Epidermal melanocyte (primary cell): ENCODE data around the gene POC1B.

Experiments
- DNase-seq: peaks from one replicate; pipeline ENCODE4 v3.0.0; 2011; ENCODE audit warnings: low spot score; ENCODE audit not compliant: insufficient read length

POC1B gene

DNA sequence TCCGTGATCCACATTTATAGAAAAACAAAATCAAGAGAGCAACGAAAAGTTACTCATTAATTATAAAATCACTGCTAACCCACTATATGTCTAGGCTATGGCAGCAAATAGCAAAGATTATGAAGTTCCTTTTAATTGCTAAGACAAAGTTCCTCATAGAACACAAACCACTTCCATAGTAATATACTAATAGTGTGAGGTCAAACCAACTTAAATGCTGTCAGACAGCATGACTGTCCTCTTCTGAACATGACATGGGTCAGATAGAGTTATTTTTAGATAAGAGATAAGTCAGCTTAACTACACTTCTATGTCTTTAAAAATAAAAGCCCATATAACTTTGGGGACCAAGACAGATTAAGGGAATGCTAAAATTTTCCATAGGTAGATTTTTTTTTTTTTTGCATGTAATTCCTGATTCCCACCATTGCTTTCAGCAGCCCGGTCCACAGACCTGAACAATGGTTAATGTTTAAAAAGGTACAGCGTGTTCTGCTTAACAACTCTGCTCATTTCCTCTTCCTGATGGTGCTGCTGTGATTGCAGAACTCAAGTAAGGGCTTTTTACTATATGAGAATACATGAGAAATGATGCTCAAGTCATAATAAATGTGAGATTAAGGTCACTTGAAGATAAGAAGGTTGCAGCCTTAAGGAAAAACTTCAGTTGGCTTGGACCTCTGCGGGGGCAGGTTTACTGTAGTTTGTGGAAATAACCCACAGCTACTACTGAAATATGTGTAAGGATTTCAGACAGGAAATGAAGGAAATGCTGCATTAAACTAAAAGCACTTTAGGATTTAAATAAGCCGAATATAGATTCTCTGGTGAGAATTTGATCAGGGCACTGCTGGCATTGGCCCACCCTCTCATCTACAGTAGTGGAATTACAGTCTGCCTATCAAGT is 135.8 kb downstream of the POC1B start:
- no peak for DNase-seq

DNA sequence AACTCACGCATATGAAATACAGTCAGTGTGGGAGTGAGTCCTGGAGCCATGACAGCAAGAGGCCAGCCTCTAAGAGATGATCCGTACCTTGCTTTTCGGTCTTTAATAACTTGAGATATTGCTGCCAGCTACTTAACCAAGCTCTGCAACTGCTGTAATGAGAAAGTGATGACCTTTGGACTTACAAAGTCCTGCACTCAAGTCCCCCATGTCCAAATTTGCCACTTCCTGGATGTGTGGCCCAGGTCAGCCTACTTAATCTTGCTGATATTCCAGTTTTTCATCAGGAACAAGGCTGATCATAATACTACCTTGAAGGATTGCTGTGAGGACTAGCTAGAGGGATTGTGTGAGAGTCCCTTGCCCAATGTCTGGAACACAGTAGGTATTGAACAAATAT is 139.7 kb downstream of the POC1B start:
- no peak for DNase-seq

DNA sequence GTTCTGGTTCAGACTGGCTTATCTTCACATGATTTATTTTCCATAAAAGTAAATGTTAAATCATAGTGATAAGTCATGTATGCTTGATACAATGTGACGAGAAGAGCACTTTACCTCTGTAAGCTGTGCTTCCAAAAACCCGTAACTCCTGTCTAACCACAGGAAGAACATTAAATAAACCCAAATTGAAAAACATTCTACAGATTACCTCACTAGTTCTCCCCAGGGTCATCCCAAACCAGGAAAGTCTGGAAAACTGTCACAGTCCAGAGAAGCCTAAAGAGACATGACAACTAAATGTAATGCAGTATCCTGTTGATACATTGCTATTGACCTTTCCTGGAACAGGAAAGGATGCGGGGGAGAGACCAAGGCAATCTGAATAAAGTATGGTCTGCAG is 141.0 kb downstream of the POC1B start:
- DNase-seq = no peak

DNA sequence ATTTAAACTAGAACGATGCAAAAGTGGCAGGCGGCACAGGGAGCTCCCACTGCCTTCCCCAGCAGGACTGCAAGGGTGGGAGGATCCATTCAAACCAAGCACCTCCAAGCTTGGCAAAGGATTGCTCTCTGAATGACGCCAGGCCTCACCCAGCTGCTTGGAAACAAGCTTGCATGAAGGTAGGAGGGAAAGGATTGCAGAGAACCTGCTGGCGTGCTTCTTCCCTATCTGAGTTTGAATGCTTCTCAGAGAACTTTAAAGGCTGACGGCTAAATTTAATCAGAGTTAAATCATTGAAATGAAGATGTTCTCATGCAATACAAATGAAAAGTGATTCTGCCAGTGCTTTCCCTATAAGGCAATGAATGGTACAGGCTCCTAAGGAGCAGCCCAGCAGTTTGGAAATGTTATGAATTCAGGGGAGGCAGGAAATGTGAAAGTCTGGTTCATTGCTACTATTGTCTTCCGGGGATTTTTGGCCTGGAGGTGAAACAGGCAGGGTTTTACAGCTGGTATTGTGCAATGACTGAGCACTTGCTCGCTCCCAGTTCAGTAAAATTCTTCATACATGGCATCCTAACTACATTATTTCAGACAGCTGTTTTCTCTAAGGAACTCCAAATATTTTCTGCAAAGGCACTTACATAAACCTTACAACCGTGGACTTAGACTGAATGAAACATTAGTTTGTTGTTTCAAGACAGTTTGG is 141.6 kb downstream of the POC1B start:
- peak; percentile 24 for DNase-seq

DNA sequence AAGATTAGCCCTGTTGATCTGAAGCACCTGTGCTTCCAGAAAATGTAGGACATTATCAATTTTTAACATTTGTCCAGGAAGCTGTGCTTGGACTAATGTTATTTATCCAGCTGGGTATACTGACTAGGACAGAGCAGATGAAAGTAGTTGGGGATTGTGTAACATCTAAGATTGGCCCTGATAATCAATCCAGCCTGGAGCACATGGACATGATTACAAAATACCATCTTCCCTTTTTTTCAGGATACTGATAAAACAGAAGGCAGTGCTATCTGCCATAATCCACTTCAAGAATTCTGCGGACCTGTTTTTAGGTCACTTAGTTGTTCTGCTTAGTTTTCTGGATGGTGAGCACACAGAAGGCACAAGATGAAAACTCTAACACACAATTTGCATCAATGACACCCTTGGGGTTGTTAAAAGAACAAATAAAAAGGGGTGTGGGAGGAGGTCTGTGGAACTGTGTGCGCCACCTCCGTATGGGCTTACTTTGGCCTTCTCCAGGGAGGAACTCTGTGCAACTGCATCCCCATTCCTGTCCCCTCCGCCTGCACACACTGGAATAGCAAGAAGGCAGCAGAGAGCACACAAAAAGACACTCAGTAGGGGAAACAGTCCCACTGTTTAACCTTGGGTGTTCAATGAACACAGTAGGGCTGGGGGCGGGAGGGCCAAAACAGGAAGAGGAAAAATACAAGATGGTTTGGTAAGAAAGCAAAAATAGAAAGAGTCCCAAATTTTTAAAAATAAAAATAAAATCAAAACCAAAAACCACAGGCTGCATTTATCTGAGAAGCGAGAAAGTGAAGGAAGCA is 142.4 kb downstream of the POC1B start:
- DNase-seq = no peak

DNA sequence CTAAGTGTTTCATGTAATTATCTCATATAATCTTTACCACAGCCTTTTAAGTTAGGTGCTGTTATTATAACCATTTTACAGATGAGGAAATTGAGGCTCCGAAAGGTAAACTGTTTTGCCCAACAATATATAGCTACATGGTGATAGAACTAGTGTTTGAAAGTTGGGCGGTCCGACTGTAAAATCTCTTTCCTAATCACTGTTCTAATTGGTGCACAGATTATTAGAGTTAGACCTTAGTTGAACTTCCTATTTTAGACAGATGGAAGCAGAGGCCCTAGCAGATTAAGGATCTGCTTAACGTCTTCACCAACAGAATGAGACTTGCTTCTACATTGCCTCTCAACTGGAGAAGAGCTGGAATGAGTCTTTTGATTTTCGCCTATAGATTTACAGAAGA is 143.5 kb downstream of the POC1B start:
- DNase-seq = no peak

DNA sequence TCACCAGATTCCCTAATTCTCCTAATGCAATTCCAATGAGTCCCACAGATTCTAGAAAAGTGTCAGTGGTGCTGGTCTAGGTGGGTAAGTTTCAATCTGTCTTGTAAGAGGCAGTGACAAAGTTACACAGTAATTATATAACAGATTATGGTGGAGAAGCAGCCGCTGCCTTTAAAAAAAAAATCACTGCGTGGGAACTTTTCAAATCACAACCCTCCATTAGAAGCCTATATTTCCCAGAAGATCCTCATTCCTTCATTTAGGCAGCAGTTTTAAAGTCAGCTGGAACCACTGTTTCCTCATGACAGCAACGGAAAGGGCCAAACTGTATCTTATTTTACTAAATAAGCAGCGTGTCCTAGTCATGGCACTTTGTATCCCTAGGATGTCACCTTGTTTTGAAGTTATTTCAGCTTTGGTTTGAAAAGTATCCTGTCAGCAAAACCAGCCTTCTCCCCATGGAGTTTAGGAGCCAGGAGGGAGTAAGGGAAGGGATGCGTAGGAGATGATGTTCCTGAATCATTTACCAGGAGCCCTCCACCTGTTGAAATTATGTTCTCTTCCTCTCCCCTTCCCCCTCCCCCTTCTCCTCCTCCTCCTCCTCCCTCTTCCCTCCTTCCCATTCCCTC is 145.9 kb downstream of the POC1B start:
- DNase-seq = no peak

DNA sequence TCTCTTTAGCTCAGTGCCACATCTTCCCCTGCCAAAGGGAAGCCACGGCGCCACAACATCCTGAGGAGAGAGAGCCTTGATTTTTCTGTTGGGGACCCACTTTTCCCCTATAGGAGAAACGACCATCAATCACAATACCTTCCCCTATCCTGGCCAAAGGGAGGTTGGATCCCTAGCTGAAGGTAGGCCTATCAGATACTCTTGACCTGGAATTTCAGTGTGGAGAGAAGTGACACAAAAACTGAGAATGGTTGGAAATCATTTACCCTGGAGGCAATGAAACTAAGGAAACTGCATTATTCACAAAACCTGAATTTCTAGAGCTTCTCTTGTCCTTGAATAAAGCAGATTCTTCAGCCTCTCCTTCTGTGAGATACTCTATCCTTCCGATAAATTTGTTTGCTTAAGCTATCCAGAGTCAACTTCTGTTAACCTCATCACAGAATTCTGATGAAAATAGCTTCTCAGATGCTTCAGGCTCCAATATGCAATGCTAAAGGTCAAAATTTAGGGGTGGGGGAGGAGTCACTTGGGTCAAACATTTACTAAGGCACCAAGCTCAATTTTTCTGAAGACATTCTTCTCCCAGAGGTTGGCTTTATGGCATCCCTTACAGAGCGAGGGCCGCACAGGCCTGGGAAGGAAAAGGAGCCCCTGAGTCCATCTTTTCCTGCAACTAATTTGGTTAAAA is 146.6 kb downstream of the POC1B start:
- DNase-seq = no peak

DNA sequence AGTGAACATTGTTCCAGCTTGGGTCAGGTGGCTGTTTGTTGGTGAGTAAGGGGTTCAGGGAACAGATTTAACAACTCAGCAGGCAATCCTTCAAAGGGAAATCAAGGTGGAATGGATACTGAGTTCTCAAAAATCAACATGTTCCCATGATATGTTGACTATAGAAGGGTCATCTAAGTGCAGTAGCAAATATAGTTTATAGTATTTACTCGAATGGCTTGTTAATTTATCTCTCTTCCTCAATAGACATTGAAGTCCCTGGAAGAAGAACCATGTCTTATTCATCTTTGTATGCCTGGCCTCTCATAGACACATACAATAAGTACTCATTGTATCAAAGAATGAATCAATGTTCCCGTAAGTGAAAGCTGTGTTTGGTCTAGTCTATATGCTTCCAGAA is 149.0 kb downstream of the POC1B start:
- DNase-seq = no peak

DNA sequence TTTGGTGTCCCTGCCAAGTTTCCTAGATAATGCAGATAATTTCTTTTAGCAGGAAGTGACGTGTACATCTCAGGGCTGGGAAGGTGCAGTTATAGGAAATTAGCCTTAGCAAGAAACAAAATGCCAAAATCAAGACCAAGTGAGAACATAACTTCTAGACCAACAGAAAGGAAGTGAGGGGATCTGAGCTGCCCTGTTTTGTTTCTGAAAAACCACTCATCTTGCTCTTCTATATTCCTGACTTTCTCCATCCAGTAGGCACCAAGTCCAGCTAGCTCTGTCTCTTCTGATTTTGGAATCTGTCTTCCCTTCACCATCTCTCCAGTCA is 149.7 kb downstream of the POC1B start:
- DNase-seq = no peak

DNA sequence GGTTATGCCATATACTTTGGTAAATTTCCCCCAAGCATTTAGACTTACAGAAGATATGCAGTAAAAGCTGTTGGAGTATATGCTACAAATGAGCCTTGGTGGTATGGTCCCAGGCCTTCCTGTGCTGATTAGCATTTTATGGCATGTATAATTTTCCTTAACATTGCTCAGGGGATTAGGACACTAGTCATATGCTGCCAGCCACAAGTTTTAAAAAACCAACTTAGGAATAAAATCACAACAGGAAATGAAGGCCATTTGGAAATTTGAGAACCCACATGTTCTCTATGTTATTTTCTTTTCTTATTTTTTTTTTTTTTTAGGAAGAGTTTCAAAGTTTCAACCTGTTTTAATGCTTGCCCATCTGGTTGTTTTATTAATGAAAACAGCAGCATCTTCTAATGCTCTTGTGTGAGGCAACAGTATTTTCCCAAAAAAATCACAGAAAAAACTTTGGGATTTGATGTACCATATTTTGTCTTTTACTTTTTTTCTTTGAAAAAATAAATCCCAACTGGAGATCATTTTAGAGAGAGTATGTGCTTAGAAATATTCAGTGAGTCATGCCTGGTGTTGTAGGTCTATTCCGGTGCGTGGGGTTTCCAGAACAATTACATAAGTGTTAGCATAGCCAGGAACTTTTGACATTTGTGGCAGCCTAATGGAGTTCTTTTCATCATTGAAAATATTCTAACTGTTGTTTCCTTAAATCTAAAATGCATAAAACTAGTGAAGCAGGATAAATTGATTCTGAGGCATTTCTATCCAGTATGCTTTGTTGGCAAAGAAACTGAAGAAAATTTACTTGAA is 151.9 kb downstream of the POC1B start:
- no peak for DNase-seq

DNA sequence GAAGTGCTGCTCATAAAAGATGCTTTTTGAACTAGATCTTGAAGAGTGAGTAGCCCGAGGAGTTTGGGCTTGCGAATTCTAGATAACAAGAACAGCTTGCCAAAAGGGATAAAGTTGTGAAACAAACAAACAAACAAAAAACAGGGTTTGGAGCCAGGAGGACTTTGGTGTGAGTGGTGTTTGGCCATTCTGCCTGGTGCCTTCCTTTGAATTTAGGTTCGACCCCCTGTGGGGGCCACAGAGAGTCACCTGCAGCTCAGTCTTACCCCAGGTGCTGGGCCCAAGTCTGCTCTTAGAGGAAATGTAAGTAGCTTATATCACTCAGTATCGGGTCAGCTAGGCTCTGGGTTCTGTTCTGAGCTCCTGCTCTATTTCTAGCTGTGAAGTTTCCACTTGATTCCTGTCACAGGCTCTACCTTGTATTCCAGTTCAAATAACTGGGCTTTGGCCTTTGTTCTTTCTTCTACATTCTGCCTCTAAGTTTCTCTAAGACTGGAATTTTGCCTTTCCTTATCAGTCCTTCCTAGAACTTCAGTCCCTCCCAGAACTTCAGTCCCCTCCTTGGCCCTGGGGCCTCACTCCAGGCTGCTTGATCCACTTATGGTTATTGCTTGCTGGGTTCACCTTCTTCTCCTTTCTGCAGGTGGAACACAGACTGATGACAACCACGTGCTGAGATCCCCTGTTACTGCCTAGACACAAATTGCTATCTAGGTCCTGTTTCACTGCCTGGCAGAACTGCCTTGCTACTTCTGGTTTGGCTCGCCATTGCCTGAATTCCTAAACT is 153.1 kb downstream of the POC1B start:
- no peak for DNase-seq

DNA sequence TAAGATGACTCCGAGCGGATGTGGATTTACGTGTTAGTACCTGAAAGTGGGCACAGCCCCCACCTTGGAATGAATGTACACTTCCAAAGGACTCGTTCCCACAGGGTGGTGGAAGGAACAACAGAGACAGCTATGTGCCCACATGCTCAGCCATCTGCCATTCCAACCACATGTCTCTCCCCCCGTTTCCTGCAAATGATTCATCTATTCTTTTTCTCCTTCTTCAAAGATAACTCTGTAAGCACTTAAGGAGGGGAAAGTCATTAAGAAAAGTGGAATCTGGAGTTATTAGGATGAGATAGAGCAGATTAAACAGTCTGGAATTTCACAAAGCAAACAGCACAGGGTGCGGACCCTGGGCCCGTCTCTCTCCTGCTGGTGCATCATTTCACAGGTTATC is 155.0 kb downstream of the POC1B start:
- DNase-seq = no peak

DNA sequence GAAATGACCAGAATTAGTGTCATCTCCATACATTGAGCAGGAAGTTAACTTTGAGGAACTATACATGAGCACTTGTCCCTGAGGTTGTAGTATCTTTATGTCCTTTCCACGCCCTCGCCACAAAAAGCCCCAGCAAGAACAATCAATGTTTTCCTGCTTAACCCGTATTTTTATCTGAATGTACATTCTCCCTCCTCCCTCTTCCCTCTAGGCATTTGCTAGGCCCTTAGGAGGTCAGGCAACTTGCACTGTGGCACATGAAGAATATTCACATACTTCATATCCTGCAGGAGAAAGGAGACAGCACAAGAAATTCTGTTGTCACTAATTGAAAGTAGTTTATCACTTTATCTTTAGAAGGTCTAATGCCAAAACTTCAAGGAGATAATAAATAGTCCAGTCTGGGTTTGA is 155.4 kb downstream of the POC1B start:
- DNase-seq = no peak
